Dendritic cell treated with granulocyte-macrophage colony-stimulating factor and Interleukin-4, amounts not matched to agents 40 ng/mL and 50 ng/mL, for 4 days (primary cell): ENCODE data around the gene POC1A.

Experiments
- H3K27ac Mint-ChIP-seq: one replicate; pipeline ENCODE4 v1.8.0; 2022; ENCODE audit warnings: mild to moderate bottlenecking, mixed read lengths
- H3K27me3 Mint-ChIP-seq: one replicate; pipeline ENCODE4 v1.8.0; 2022; ENCODE audit warnings: mild to moderate bottlenecking, mixed read lengths
- H3K36me3 Mint-ChIP-seq: one replicate; pipeline ENCODE4 v1.8.0; 2022; ENCODE audit warnings: low read depth, mixed read lengths
- H3K4me1 Mint-ChIP-seq: one replicate; pipeline ENCODE4 v1.8.0; 2022; ENCODE audit warnings: low read depth, mixed read lengths
- H3K4me3 Mint-ChIP-seq: one replicate; pipeline ENCODE4 v1.8.0; 2022; ENCODE audit warnings: mild to moderate bottlenecking, moderate library complexity, mixed read lengths
- H3K9me3 Mint-ChIP-seq: one replicate; pipeline ENCODE4 v1.8.0; 2022; ENCODE audit warnings: mixed read lengths
- intact Hi-C: fragments of 100-400 bp; cut with micrococcal nuclease; formaldehyde crosslinking; loops from one replicate; pipeline ENCODE4 v1.15.0; 2022

Gene POC1A

GRCh38 chr3:52069135-52069534 is 85.1 kb downstream of the POC1A start:
- H3K27ac Mint-ChIP-seq: peak overlapping the region; percentile 71
- peaks cover 2% of the 10 kb centered on the region for H3K27me3 Mint-ChIP-seq
- intact Hi-C loops: no loop called here
- H3K9me3 Mint-ChIP-seq: no peaks in the 10 kb centered on the region
- peaks cover 1% of the 10 kb centered on the region for H3K36me3 Mint-ChIP-seq
- H3K4me1 Mint-ChIP-seq: peaks cover 80% of the 10 kb centered on the region
- H3K4me3 Mint-ChIP-seq: no peak overlapping the region

GRCh38 chr3:52068730-52069129 is 85.5 kb downstream of the POC1A start:
- H3K9me3 Mint-ChIP-seq: no peaks in the 10 kb centered on the region

DNA sequence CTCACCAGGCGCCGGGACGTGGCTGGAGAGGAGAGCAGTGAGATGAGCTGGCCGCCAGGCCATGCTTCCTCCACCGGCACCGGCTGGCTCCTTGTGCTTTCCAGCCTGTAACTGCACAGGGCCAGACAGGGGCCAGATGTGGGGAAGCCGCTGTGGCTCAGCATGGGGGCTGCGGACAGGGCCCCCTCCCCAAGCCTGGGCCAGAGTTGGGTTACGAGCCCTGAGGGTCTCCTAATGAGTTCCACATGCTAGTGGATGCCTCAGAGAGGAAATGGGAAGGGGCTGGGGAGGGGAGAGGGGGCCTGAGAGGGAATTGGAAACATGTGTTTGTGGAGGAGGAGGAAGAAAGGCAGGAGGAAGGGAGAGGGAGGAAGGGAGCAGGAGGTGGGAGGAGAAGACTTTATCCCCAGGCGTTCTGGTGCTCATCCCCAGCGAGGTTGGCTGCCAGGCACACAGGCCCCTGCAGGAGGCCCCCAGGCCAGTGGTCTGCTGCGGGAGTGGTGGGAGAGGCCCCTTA is 86.1 kb downstream of the POC1A start:
- H3K4me1 Mint-ChIP-seq: peaks cover 80% of the 10 kb centered on the region
- H3K9me3 Mint-ChIP-seq: no peaks in the 10 kb centered on the region
- no peak overlapping the region for H3K27ac Mint-ChIP-seq
- H3K4me3 Mint-ChIP-seq: no peak overlapping the region
- H3K27me3 Mint-ChIP-seq: peaks cover 2% of the 10 kb centered on the region
- H3K36me3 Mint-ChIP-seq: no peaks in the 10 kb centered on the region
- intact Hi-C loops: no loop called here

More at GRCh38 chr3:52068730-52069129, 85.5 kb downstream of the POC1A start:
- Mint-ChIP-seq H3K36me3 (no peaks in the 10 kb centered on the region), H3K4me1 (peaks cover 80% of the 10 kb centered on the region), H3K27me3 (peaks cover 2% of the 10 kb centered on the region), H3K4me3 (no peak overlapping the region), H3K27ac (peak overlapping the region; percentile 71)
- intact Hi-C loops: no loop called here

DNA sequence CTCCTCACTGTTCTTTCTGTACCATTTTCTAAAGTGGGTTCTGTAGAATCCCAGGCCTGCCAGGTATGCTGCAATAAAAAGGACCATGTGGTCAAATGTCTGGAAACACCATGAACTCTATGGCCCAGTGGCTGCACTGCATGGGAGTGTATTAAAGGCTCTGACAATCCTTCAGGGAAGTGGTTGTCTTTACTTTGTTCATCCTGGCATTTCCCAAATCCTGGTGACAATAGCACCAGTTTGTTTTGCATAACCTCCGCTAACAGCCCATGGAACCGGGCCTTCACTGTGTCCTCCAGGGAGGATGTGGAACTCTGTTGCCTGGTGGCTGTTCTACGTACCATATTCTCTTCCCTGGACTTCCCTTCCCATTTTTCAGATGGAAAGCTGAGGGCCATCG is 86.7 kb downstream of the POC1A start:
- intact Hi-C loops: no loop called here
- Mint-ChIP-seq H3K9me3 (no peaks in the 10 kb centered on the region), H3K4me1 (peaks cover 80% of the 10 kb centered on the region), H3K27ac (no peak overlapping the region), H3K36me3 (no peaks in the 10 kb centered on the region), H3K27me3 (peaks cover 2% of the 10 kb centered on the region), H3K4me3 (no peak overlapping the region)

DNA sequence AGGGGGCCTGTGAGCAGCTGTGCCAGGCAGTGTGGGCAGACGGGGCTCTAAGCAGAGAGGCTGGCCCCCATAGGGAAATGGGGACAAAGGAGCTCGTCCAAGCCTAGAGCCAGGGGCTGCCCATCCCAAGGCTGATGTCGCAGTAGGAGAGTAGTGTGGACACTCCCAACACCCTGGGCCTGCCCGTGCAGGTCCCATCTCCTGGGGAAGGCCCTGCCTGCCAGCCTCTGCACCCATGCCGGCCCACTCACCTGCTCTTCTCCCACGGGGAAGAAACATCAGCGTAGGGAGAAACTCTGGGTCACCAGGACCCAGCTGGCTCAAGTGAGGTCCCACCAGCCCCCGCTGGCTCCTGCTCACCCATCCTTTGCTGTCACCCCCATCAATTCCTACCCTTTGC is 87.2 kb downstream of the POC1A start:
- H3K27ac Mint-ChIP-seq: no peak overlapping the region
- peaks cover 2% of the 10 kb centered on the region for H3K27me3 Mint-ChIP-seq
- no peaks in the 10 kb centered on the region for H3K9me3 Mint-ChIP-seq
- intact Hi-C loops: no loop called here
- no peak overlapping the region for H3K4me3 Mint-ChIP-seq
- no peaks in the 10 kb centered on the region for H3K36me3 Mint-ChIP-seq
- peaks cover 85% of the 10 kb centered on the region for H3K4me1 Mint-ChIP-seq

- intact Hi-C loops: no loop called here
- H3K36me3 Mint-ChIP-seq: no peaks in the 10 kb centered on the region
- H3K27me3 Mint-ChIP-seq: peaks cover 2% of the 10 kb centered on the region
- H3K27ac Mint-ChIP-seq: peak overlapping the region; percentile 64
- no peak overlapping the region for H3K4me3 Mint-ChIP-seq
- H3K9me3 Mint-ChIP-seq: no peaks in the 10 kb centered on the region
- H3K4me1 Mint-ChIP-seq: peaks cover 86% of the 10 kb centered on the region
These were observed 88.9 kb downstream of the POC1A start for GRCh38 chr3:52065264-52065756.

GRCh38 chr3:52064561-52064960 is 89.7 kb downstream of the POC1A start:
- intact Hi-C loops: no loop called here
- Mint-ChIP-seq H3K36me3 (no peaks in the 10 kb centered on the region), H3K27ac (peak overlapping the region; percentile 85), H3K4me3 (no peak overlapping the region), H3K9me3 (no peaks in the 10 kb centered on the region), H3K4me1 (peaks cover 86% of the 10 kb centered on the region), H3K27me3 (peaks cover 2% of the 10 kb centered on the region)

DNA sequence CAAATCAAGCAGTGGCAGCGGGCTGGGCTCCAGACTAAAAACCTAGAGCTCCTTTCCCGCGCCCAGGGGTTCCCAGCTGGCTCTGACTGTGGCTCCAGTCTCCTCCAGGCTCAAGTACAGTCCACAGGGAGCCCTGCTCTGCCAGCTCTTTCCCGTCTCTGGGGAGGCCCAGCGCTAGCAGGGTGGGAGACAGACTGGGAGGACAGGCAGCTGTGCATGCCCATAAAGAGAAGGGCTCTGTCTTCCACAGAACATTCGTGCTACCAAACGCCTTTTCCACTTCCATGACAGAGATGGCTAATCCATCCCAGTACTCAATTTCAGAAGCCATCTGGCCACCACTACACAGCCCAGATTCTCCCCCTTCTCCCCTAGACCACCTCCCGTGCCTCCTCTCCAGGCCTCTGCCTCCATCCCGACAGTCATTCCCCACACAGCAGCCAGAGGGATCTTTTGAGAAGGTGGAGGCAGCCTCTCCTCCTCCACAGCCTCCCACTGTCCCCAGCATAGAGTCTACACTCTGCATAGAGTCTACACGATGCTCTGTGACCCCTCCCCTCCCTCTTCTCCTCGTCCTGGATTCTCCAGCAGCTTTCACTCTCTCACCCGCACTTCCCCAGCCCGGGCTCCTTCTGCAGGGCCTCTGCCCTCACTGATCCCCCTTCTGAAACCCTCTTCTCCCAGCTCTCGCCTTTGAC is 91.0 kb downstream of the POC1A start:
- peaks cover 90% of the 10 kb centered on the region for H3K4me1 Mint-ChIP-seq
- H3K27ac Mint-ChIP-seq: peak overlapping the region; percentile 85
- H3K27me3 Mint-ChIP-seq: peaks cover 5% of the 10 kb centered on the region
- intact Hi-C loops: no loop called here
- H3K36me3 Mint-ChIP-seq: no peaks in the 10 kb centered on the region
- H3K9me3 Mint-ChIP-seq: no peaks in the 10 kb centered on the region
- no peak overlapping the region for H3K4me3 Mint-ChIP-seq

- Mint-ChIP-seq H3K4me1 (peaks cover 89% of the 10 kb centered on the region), H3K36me3 (no peaks in the 10 kb centered on the region), H3K9me3 (no peaks in the 10 kb centered on the region), H3K27ac (peak overlapping the region; percentile 85), H3K4me3 (peak overlapping the region; percentile 60), H3K27me3 (peaks cover 5% of the 10 kb centered on the region)
- intact Hi-C loops: no loop called here
These were observed 91.7 kb downstream of the POC1A start for GRCh38 chr3:52062505-52062904.

DNA sequence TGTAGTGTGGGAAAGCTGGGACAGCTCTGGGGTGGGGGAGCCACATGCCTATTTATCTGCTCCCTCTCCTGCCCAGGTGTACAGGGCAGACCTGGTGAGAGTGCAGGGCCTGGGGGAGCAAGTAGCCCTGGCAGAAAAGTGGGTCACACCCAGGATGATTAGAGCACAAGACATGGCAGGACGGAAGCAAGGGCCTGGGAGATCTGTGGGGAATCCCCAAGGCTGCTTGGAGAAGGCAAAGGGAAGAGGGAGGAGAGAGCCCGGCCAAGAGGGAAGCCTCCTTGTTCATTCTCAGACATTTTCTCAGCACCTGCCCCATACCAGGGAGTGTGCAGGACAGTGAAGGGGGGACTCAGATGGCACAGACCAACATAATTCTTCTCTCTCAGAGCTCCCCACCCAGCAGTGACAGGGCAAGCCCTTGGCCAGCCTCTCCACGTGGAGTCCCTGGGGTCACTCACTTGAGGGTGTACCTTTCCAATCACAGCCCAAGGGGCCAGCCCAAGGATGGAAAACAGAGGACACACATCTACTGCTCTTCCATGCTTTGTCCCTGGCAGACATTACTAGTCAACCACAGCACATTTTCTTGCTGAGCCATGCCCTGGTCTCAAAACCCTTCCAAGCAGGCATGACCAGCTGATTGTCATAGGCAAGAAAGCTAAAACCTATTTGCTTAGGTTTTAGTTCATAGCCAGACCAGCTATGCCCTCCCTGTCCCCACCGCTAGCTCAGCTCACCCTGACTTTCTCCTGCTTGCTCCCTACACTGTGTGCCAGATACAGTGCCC is 92.9 kb downstream of the POC1A start:
- Mint-ChIP-seq H3K27me3 (peaks cover 5% of the 10 kb centered on the region), H3K9me3 (no peaks in the 10 kb centered on the region), H3K4me3 (peak overlapping the region; percentile 30), H3K4me1 (peaks cover 92% of the 10 kb centered on the region), H3K27ac (peak overlapping the region; percentile 85), H3K36me3 (no peaks in the 10 kb centered on the region)
- intact Hi-C loops: no loop called here

DNA sequence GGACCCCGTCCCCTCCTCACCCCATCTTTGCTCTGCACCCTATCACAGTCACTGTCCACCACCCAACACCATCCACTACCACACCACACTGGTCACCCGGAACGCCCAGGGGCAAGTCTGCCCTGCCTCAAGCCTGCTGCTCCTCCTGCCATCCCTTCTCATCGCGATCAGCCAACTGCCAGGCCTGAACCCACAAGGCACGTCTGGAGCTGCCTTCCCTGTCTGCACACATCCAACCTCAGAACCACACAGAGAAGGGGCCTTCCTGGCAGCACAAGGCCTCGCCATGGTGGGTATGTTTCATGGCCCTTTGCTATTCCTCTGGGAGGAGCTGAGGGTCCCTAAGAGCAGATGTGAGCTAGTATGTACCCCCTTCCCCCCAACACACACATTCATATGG is 94.4 kb downstream of the POC1A start:
- no peak overlapping the region for H3K4me3 Mint-ChIP-seq
- H3K27ac Mint-ChIP-seq: peak overlapping the region; percentile 59
- peaks cover 12% of the 10 kb centered on the region for H3K36me3 Mint-ChIP-seq
- peaks cover 78% of the 10 kb centered on the region for H3K4me1 Mint-ChIP-seq
- H3K27me3 Mint-ChIP-seq: peaks cover 3% of the 10 kb centered on the region
- no peaks in the 10 kb centered on the region for H3K9me3 Mint-ChIP-seq
- intact Hi-C loops: loop anchor here (5.0 kb wide), 1 partner anchor 117 kb away; the partner anchor contains the start of genes PARP3 and RRP9

GRCh38 chr3:52057812-52058495 is 96.3 kb downstream of the POC1A start:
- peak overlapping the region; percentile 95 for H3K27ac Mint-ChIP-seq
- H3K4me3 Mint-ChIP-seq: peak overlapping the region; percentile 74
- peaks cover 78% of the 10 kb centered on the region for H3K4me1 Mint-ChIP-seq
- intact Hi-C loops: loop anchor here (5.0 kb wide), 1 partner anchor 116 kb away; the partner anchor contains the start of genes PARP3 and RRP9
- H3K36me3 Mint-ChIP-seq: peaks cover 30% of the 10 kb centered on the region
- H3K27me3 Mint-ChIP-seq: peaks cover 3% of the 10 kb centered on the region
- H3K9me3 Mint-ChIP-seq: no peaks in the 10 kb centered on the region

DNA sequence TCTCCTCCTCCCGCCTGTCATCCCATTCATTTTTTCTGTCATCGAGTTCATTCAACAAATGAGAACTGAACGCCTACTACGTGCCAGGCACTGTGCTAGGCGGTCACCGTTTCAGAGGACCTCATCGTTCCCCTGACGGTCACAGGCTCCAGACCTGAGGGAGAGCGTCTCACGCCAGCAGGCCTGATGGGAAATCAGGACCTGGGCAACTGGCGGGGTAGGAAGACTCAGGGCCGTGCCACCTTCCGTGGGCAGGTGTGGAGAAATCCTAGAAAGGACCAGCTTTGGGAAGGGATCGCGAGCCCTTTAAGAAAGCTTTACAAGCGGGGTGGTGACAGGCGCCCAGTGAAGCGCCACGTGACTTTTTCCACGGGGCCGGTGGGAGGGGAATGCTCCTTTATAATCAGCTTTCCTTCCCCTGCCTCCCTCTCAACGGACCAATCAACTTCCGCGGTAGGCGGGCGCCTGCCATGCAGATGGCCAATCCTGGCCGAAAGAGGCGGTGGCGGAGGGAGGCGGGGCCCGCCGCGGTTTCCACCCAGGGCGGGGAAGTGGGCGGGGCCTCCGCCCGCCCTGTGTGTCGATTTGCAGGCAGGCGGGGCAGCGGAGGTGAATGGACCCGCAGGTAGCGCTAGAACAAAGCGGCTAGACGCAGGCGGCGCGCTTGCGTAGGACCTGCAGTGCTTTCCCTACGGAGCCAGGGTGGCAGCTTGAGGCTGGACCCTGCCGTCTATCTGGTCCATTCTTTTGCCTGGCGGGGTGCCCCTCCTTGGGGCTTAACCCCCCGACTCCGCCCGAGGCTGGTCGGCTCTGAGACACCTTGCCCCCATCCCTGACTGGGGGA is 97.0 kb downstream of the POC1A start:
- Mint-ChIP-seq H3K27ac (peak overlapping the region; percentile 95), H3K4me1 (peaks cover 78% of the 10 kb centered on the region), H3K27me3 (peaks cover 3% of the 10 kb centered on the region), H3K36me3 (peaks cover 37% of the 10 kb centered on the region), H3K4me3 (peak overlapping the region; percentile 74), H3K9me3 (no peaks in the 10 kb centered on the region)
- intact Hi-C loops: loop anchor here (5.0 kb wide), 1 partner anchor 115 kb away; the partner anchor contains the start of genes PARP3 and RRP9
